MCF 10A (cell line): Measurements from ENCODE around the gene STK11IP. TPM values are rescaled to one million over a fixed set of nuclear protein-coding genes. Genes with fewer than 3 reads are reported as not detected.

Source experiments
- BruUV-seq: library from RNA; stranded (reverse); fragments of 400-500 nt; replicated peaks from 2 replicates; lab custom pipeline; 2021; lab: Mats Ljungman, UMichigan
- CTCF ChIA-PET: fragments of 300-600 bp; sonication (Branson Sonifier 250); formaldehyde crosslinking; extraction: SDS; loops from one replicate; lab custom pipeline; 2021; ENCODE audit warnings: antibody characterized with exemption, inconsistent platforms; lab: Yijun Ruan, JAX
- POLR2A ChIA-PET: fragments of 300-600, 350-650 bp; sonication (Branson Sonifier 250); formaldehyde crosslinking; extraction: SDS; loops from one replicate; lab custom pipeline; 2020; ENCODE audit warnings: antibody characterized with exemption, inconsistent platforms; lab: Yijun Ruan, JAX
- DNase-seq: peaks from one replicate; pipeline ENCODE4 v3.0.0-alpha.2; 2018; ENCODE audit not compliant: unreplicated experiment
- H3K27ac Mint-ChIP-seq: one replicate; pipeline ENCODE4 v1.8.0; 2022; ENCODE audit warnings: mild to moderate bottlenecking, low read depth, mixed read lengths; ENCODE audit not compliant: unreplicated experiment
- H3K27me3 Mint-ChIP-seq: one replicate; pipeline ENCODE4 v1.8.0; 2022; ENCODE audit warnings: mixed read lengths; ENCODE audit not compliant: insufficient read depth, unreplicated experiment
- H3K36me3 Mint-ChIP-seq: one replicate; pipeline ENCODE4 v1.8.0; 2022; ENCODE audit warnings: mild to moderate bottlenecking, moderate library complexity, mixed read lengths; ENCODE audit not compliant: insufficient read depth, unreplicated experiment
- H3K4me1 Mint-ChIP-seq: one replicate; pipeline ENCODE4 v1.8.0; 2022; ENCODE audit warnings: mixed read lengths; ENCODE audit not compliant: insufficient read depth, unreplicated experiment
- H3K4me3 Mint-ChIP-seq: one replicate; pipeline ENCODE4 v1.8.0; 2022; ENCODE audit warnings: mild to moderate bottlenecking, moderate library complexity, mixed read lengths; ENCODE audit not compliant: unreplicated experiment
- H3K9me3 Mint-ChIP-seq: one replicate; pipeline ENCODE4 v1.8.0; 2022; ENCODE audit warnings: mixed read lengths; ENCODE audit not compliant: unreplicated experiment
- CTCF ChIP-seq: fragments of 200-600 bp; IDR thresholded peaks from one replicate; pipeline ENCODE4 v1.8.0; 2022; ENCODE audit warnings: antibody characterized with exemption, mild to moderate bottlenecking; ENCODE audit not compliant: unreplicated experiment
- intact Hi-C: fragments of 100-400 bp; cut with micrococcal nuclease; formaldehyde crosslinking; loops from 2 replicates; pipeline ENCODE4 v1.14.1; 2022
- total RNA-seq: library from RNA; stranded (reverse); gene quantifications from 2 replicates; pipeline ENCODE4 v1.2.3, GENCODE V29; 2022

The STK11IP gene
- total RNA-seq, 1 experiment from 2014 or later: 26.5 TPM

- TF ChIP-seq CTCF: no peak
- H3K27me3 Mint-ChIP-seq: no peaks in the 10 kb centered on the region
- BruUV-seq: no TSS peak
- ChIA-PET POLR2A (interaction anchor here (0.6 to 1.5 kb wide), 2 partner anchors 13 to 42 kb away, joined by 3 to 6 read pairs; partner anchors contain the start of gene OBSL1), CTCF (interaction anchor here (1.0 kb wide), 1 partner anchor 155 kb away, joined by 3 read pairs; no protein-coding TSS in a partner anchor)
- peaks cover 4% of the 10 kb centered on the region for H3K36me3 Mint-ChIP-seq
- no peak overlapping the region for H3K4me3 Mint-ChIP-seq
- DNase-seq: no peak
- H3K9me3 Mint-ChIP-seq: no peaks in the 10 kb centered on the region
- no peak overlapping the region for H3K27ac Mint-ChIP-seq
- intact Hi-C loops: no loop called here
- no peaks in the 10 kb centered on the region for H3K4me1 Mint-ChIP-seq
Observed at GRCh38 chr2:219557320-219557719, 40.3 kb upstream of the STK11IP start.

GRCh38 chr2:219557791-219558785, 39.6 kb upstream of the STK11IP start:
- BruUV-seq: no TSS peak
- H3K27ac Mint-ChIP-seq: no peak overlapping the region
- CTCF ChIA-PET: interaction anchor here (1.0 to 4.5 kb wide), 3 partner anchors 13 to 156 kb away, joined by 3 to 23 read pairs (median 22); partner anchors contain the start of genes CHPF, INHA, OBSL1 and TMEM198
- no peak overlapping the region for H3K4me3 Mint-ChIP-seq
- H3K4me1 Mint-ChIP-seq: no peaks in the 10 kb centered on the region
- no peaks in the 10 kb centered on the region for H3K9me3 Mint-ChIP-seq
- POLR2A ChIA-PET: interaction anchor here (1.5 kb wide), 1 partner anchor 13 kb away, joined by 6 read pairs; the partner anchor contains the start of gene OBSL1
- no peaks in the 10 kb centered on the region for H3K27me3 Mint-ChIP-seq
- DNase-seq: no peak
- no peak for TF ChIP-seq CTCF
- intact Hi-C loops: no loop called here
- peaks cover 4% of the 10 kb centered on the region for H3K36me3 Mint-ChIP-seq

- Mint-ChIP-seq H3K4me3 (no peak overlapping the region), H3K27ac (no peak overlapping the region), H3K27me3 (no peaks in the 10 kb centered on the region), H3K36me3 (peaks cover 4% of the 10 kb centered on the region), H3K4me1 (no peaks in the 10 kb centered on the region), H3K9me3 (no peaks in the 10 kb centered on the region)
- no peak for DNase-seq
- intact Hi-C loops: no loop called here
- no peak for TF ChIP-seq CTCF
- no TSS peak for BruUV-seq
- ChIA-PET CTCF (interaction anchor here (0.6 to 4.6 kb wide), 32 partner anchors 8 to 1094 kb away, joined by 3 to 23 read pairs (median 6); partner anchors contain the start of genes CHPF, INHA, OBSL1 and STK11IP), POLR2A (no interaction called here)
Observed at GRCh38 chr2:219559156-219559915, 38.3 kb upstream of the STK11IP start.
